KBM-7 (cell line): ENCODE data around the gene XPR1.

Experiments
- DNase-seq: peaks from one replicate; pipeline ENCODE4 v3.0.0-alpha.2; 2015
- in situ Hi-C: fragments of 300-500 bp; cut with MboI; formaldehyde crosslinking; loops from 2 replicates; pipeline ENCODE4 v1.14.3; 2020; ENCODE audit warnings: low sequenced_read_pairs, low pct_unique_long_range_greater_than_20kb, mixed read lengths

Gene XPR1

DNA sequence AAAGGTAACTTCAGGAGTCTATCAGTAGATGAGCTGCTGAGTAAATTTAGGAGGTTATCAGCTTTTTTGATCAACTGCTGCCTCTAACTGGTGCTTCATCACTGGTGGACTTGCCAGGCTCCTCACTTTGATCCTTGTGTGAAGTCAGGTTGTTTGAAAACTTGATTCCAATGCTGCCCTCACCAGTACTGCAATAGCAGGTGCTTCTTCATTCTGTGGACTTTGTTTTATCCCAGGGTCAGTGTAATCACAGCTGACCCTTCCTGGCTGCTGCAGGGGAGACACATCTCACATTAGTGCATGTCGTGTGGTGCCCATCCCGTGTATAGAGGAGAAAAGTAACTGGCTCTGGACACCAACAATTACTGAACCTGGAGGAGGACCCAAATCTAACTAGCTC lies 260.9 kb downstream of the XPR1 start:
- in situ Hi-C loops: loop anchor here (25.0 kb wide), 2 partner anchors 270 to 520 kb away; no protein-coding TSS in a partner anchor
- no peak for DNase-seq

DNA sequence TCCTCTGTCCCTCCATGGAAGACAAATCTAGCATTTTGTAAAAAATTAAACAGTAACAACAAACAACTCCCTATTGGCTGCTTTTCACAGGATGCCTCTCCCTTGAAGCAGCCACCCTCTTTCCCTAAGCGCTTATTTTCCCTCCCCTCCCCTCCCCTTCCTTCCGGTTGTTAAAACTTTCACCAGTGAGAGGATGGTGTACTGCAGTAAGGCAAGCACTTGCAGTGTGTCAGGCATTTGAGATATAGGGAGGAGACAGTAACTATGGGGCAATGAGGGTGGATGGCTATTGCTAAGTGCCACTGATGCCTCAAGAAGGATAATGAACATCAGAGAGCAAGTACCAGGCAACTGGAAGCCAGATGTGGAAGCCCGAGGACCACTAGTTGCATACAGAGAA lies 261.8 kb downstream of the XPR1 start:
- DNase-seq: no peak

DNA sequence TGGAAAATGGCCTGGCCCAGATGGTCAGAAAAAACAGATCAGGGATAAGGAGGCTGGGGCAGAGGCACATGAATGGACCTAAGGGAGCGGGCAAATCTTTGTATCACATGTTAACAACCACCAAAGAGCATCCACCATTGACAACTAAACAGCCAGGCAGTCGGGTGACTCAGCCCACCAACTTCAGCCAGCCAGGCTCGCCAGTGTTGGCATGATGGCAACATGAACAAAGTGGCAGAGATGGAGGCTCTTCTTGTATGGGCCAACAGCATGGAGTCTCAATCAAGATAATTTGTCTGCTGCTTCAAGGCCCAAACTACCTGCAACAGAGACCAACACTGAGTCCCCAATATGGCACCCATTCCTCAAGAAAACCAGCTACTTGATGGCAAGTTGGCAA lies 264.3 kb downstream of the XPR1 start:
- in situ Hi-C loops: loop anchor here (25.0 kb wide), 2 partner anchors 266 to 516 kb away; no protein-coding TSS in a partner anchor
- no peak for DNase-seq

More for the DNA sequence above, 261.8 kb downstream of the XPR1 start:
- in situ Hi-C loops: loop anchor here (25.0 kb wide), 2 partner anchors 269 to 519 kb away; no protein-coding TSS in a partner anchor

DNA sequence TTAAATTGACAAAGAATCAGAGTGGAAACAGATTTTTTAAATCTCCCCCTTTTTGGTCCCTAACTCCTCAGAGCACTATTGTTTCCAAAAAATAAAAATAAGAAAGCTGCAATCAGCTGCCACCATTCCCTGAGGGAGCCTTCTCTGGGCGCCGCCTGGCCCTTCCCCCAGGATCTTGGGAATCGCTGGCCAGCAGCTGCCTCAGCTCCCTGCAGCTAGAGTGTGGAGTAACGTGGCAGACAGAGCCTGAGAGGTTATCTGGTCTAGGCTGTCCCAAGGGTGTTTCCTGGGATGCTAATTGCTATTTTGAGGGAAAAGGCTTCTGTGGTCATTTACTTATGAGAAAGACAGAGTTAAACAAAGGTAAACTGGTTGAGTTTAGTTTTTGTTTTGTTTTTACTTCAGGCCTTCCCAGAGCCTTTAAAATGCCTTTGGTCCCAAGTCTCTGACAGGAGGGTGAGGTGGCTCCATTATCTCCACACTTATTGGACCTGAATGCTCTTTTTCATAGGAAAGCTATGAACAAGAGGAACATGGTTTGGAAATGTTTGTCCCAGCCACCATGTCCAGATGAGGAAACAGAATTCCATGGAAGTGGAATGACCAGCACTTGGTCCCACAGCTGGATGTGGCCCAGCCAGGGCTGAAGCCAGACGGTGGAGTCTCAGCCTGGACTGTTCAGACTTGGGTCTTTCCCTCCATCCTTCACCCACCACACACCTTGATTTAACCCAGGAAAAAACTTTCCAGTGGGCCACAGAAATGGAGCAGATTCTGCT lies 266.8 kb downstream of the XPR1 start:
- DNase-seq: no peak

DNA sequence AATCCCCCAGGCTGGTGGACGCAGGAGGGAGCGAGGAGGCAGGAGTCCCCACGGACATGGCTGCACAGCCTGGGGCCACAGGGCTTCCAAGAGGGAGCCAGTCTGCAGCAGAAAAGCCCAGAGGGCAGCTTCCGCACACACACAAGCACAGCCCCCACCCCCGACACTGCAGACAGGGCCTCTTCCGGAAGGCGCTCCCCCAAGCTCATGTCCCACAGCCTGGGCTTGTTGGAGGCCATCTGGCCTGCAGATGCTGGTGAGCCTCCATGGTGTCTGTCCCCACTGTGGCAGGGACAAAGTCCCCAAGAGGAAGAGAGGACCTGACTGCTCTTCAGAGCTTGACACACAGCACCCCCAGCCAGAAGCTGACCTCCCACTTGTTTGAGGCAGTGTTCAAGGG lies 267.4 kb downstream of the XPR1 start:
- no peak for DNase-seq
- in situ Hi-C loops: loop anchor here (25.0 kb wide), 2 partner anchors 263 to 513 kb away; no protein-coding TSS in a partner anchor

More for the DNA sequence above, 266.8 kb downstream of the XPR1 start:
- in situ Hi-C loops: loop anchor here (25.0 kb wide), 2 partner anchors 264 to 514 kb away; no protein-coding TSS in a partner anchor

DNA sequence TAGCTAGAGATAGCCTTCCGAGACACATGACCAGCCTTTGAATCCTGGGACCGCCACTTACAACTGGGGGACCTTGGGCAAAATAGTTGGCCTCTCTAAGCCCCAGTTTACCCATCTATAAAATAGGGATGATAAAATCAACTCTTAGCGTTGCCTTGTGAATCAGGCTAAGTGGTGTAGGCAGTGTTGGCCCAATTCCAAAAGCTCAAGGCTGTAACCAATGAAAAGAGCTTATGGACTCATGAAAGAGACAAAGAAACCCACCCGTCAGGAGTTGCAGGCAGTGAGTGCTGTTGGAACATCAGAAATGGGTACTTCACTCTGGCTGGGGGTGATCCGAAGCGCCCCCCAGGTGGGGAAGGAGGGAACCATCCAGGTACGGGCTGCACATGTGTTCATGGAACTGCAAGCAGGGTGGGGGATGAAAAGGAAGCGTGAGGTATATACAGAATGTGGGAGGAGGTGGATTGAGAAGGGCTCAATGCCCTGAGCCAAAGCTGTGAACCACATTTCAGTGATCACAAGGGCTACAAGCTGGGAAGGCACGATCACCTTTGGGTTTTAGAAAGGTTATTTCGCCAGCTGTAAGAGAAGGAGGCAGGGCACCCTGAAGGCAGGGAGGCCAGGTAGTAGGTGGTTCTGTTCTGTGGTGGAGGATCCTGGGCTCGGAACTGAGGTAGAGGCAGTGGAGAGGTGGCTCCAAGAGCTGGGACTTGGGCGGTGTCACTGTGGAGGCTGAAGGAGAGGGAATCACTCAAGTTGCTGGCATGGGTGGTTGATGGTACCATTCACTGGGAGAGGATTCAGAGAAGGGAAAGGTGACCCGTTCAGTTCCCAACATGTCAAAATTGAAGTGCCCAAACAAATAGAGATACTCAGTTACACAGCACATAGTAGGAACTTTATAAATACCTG lies 269.5 kb downstream of the XPR1 start:
- in situ Hi-C loops: no loop called here
- DNase-seq: no peak

DNA sequence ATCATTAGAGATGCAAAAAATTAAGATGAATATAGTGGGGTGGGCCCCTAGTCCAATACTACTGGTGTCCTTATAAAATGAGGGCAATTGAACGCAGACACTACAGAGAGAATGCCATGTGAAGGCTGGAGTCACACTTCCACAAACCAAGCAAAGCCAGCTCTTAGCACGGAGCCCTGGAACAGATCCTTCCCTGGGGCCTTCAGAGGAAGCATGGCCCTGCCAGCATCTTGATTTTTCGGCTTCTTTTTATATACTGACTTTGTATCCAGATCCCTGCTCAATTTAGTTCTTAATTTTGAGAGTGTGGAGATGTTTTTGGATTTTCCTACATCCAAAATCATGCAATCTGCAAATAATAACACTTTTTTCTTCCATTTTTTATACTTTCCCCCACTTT lies 270.7 kb downstream of the XPR1 start:
- DNase-seq: no peak
- in situ Hi-C loops: no loop called here

DNA sequence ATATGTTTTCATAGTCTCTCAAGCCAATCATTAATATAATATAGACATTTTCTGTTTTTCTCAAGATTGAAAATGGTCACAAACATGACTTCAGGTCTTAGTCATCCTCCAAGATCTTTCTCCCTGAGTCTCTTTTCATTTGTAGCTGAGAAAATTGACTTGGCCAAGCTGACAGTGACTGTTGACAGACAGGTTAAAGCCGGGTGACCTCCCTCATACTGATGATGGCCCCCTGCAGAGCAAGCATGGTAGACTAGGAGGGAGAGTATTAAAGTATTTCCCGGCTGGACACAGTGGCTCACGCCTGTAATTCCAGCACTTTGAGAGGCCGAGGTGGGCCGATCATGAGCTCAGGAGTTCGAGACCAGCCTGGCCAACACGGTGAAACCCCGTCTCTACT lies 274.1 kb downstream of the XPR1 start:
- in situ Hi-C loops: no loop called here
- DNase-seq: no peak

DNA sequence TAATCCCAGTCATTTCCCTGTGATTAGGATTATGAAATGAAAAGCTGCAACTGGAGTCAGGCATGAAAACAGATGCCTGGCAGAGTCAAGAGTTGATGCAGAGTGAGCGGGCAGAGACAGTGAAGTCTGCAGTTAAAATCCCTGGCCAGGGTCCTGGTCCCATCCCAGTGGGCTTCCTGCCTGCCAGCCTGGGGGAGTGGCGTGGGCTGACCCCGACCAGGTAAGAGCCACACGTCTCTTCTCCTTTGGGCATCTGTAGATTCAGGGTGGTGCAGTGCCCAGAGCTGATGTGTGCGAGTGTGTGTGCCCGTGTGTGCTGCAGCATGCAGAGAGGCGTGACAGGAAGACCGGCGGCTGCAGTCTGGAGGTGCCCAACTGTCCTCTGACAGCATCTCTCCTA lies 274.7 kb downstream of the XPR1 start:
- in situ Hi-C loops: no loop called here
- no peak for DNase-seq

DNA sequence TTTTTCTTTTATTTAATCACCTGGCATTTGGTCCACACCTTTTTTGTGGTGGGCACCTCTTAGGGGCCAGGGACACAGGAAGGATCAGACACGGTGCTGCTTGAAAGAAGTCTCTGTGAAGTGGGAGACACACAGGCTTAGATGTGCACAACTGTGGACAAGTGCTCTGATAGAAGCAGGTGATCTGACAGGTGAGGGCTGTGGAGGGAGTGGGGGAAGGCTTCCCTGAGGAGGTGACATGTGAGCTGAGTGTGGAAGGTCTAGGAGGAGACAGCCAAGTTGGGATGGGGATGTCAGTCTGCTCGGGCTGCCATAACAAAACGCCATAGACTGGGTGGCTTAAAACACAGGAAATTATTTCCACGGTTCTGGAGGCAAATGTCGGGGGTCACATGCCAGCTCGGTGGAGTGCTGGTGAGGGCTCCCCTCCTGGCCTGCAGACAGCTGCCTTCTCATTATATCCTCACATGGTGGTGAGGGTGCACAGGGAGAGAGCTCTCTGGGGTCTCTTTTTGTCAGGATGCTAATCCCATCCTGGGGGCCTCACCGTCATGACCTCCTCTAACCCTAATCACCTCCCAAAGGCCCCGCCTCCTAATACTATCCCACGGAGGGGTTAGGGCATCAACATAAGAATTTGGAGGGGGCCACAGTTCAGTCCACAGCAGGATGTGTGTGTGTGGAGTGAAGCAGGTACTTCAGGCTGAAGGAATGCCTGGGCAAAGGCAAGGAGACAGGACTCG lies 275.7 kb downstream of the XPR1 start:
- in situ Hi-C loops: no loop called here
- DNase-seq: no peak

DNA sequence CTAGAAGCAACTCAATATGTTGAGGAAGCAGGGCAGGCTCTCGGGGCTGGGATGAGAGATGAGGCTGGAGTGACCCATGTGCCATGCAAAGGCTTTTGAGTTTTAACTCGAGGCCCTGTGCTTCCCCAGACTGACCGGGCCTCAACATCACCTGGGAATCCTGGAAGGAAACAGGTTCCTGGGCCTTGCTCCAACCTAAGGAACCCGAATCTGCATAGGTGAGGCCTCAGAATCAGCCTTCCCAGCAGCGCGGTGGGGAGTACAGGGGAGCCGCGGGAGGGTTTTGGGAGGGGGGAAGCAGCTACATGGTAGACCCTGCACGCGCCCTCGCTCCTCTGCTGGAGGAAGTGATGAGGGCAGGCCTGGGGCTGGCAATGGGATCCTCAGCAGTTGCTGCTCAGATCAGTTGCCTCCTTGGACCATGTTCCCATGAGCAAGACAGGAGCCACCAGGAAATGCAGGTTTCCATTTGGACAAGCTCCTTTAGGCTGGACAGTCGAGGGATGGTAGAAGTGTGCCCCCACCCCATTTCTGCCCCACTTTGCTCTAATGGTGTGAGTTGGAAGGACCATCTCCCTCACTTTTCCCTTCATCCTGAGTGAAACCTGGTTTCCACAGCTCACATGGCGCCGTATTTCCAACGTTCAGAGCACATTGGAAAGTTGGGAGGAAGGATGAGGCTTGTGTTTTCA lies 276.4 kb downstream of the XPR1 start:
- in situ Hi-C loops: no loop called here
- no peak for DNase-seq

DNA sequence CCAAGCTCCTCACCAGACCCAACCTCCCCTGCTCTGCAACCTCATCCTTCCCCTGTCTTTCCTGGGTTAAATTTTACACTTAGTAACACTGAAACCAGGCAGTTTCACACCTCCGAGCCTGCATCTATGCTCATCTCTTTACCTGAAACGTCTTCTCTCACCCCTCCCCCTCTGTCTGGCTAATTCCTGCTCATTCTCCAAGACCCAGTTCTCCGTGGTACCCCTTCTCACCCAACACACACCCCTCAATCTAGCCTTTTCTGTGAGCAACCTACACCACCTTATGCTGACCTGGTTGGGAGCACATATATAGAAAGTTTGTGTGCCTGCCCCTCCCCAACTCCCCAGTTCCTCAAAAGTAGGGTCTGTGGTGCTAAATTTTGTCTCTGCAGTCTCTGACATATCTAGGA lies 277.2 kb downstream of the XPR1 start:
- DNase-seq: no peak
- in situ Hi-C loops: no loop called here

DNA sequence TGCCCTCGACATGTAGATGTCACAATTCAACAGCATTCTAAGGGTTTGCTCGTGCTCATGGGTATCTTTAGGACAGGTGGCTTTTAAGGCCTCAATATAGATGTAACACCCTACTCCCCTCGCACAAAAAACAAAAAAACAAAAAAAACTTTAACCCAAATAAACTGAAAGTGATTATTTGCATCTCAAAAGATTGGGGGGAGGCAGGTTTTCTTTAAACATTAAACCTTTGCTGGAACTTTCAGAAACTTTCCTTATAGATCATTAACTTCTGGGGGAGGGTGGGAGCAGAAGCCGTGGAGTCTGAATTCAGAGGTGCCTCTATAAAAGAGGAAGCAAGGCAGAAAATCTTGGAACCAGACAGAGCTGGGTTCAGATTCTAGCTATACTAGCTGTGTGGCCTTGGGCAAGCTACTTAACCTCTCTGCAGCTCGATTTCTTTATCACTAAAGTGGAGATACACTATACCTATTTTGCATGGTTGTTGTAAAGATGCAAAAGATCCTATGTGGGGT lies 277.7 kb downstream of the XPR1 start:
- DNase-seq: no peak
- in situ Hi-C loops: no loop called here

DNA sequence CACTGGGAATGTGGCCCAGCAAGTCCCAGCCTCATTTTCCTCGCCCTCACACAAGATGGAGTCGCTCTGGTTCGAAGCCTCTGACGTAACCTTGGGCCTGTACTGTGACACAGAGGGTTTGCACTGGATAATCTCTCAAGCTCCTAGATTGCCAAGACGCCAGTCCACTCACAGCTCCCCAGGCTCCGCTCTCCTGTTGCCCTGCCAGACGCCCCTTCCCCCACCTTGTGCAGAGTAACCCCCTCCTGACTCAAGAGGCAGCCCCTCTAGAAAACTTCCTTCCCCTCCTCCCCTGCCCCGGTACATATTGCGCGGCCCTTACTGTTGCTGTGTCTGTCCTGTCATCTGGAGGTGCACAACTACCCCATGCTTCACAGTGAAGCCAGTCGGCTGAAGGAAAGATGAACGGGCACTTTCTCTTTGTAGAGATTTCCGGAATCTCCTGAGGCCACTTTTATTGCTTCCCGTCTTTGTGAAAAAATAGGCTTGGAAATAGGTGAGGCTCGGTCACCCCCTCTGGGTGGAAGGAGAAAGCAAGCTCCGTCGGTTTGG lies 279.9 kb downstream of the XPR1 start:
- peak; percentile 22 for DNase-seq
- in situ Hi-C loops: no loop called here

DNA sequence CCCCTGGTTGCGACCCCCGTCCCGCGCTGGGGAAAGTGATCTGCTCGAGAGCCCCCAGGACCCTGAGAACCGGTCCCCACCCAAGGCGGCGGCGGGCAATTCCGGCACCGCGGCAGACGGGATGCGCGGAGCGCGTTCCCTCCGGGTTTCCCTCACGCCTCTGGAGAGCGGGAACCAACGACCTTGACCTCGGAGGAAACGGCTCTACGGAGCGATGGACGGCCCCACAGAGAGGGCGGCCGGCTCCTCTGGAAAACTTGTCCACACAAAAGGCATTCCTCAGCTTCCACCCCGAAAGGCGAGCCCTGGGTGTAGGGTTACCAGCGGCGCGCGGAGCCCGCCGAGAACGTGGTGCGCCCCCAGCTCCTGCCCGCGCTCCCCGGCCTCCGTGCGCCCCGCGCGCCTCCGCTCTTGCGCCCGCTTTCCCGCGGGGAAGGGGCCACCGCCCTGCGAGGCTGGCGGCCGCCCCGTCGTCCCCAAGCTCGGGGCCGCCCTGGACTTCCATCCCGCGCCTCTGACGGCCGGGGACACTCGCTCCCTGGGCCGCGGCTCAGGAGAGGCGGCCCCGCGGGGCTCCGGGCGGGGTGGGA lies 280.5 kb downstream of the XPR1 start:
- peak; percentile 21 for DNase-seq
- in situ Hi-C loops: no loop called here

DNA sequence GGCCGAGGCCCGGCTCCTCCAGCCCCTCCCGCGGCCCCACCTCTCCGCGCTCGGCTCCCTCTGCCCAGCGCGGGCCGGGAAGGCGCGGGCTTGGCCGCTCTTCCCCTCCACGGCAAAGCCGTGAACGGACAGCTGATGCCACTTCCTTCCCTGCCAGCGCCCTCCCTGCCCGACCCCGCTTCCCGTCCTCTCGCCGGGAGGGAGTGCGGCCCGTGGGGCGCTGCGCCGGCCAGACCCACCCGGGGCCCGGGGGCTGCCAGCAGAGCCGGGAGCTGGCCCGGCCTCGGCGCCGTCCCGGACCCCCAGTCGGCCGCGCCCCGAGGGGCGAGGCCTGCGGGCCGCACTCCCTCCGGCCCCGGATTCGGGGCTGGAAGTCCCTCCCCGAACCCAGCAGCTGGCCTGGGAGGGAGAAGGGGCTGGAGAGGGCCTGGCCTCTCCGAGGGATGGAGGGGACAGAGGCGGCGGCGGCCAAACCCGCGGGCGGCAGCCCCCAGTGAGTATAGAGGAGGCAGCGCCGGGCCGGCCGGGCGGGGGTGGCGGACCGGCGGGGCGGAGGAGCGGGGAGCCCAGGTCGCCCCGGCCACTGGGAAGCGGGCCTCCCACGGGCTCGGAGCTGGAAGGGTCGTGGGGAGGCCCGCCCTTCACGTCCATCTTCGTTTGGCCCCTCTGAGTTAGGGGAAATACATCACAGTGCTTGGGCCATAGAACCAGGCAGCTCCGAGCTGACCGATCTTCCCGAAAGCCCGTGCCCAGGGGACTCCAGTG lies 281.2 kb downstream of the XPR1 start, which contains the start of gene KIAA1614:
Gene KIAA1614 (plus strand): TSS at position 97 of the 765 bp plus-strand sequence. CDS start 347 bp downstream, at position 444.
- no peak for DNase-seq
- in situ Hi-C loops: no loop called here

DNA sequence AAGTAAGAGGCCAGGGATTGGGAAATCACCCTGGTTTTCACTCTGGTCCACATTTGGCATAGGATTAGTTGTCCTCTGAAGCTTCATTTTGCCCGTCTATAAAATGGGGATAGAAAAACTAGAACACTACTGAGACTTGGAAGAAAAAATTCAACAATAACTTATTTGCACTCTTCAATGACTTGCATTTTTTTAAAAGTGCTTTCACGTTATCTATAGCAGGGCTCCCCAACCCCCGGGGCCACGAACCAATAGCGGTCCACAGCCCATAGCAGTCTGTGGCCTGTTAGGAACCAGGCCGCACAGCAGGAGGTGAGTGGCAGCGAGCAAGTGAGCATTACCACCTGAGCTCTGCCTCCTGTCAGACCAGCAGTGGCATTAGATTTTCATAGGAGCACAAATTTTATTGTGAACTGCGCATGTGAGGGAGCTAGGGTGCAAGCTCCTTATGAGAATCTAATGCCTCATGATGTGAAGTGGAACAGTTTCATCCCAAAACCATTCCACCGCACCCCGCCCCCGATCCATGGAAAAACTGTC lies 283.7 kb downstream of the XPR1 start:
- no peak for DNase-seq
- in situ Hi-C loops: no loop called here
